OCI-LY7 (cell line): ENCODE data around the gene LRP1-AS.

Experiments used
- CTCF ChIP-seq: fragments of 200-600 bp; sonication (generic); conservative IDR thresholded peaks from 2 replicates; pipeline ENCODE4 v1.5.1; 2014; ENCODE audit warnings: mild to moderate bottlenecking, antibody characterized with exemption, low read length, moderate library complexity, mixed read lengths
- EZH2phosphoT487 ChIP-seq: fragments of 200-600 bp; sonication (generic); IDR thresholded peaks from 2 replicates; pipeline ENCODE4 v1.6.1; 2018; ENCODE audit warnings: low read depth, borderline replicate concordance, mild to moderate bottlenecking, mixed run types, antibody characterized with exemption, low read length, moderate library complexity, mixed read lengths

GRCh38 chr12:57180321-57180989 lies 33.0 kb upstream of the LRP1-AS start:
- no peak for TF ChIP-seq EZH2phosphoT487
- TF ChIP-seq CTCF, result no peak
